Measurements from ENCODE around the gene DCXR.

GRCh38 chr17:82017612-82018151 is 19.8 kb downstream of the DCXR start:
- TF ChIP-seq, protein P1, sequence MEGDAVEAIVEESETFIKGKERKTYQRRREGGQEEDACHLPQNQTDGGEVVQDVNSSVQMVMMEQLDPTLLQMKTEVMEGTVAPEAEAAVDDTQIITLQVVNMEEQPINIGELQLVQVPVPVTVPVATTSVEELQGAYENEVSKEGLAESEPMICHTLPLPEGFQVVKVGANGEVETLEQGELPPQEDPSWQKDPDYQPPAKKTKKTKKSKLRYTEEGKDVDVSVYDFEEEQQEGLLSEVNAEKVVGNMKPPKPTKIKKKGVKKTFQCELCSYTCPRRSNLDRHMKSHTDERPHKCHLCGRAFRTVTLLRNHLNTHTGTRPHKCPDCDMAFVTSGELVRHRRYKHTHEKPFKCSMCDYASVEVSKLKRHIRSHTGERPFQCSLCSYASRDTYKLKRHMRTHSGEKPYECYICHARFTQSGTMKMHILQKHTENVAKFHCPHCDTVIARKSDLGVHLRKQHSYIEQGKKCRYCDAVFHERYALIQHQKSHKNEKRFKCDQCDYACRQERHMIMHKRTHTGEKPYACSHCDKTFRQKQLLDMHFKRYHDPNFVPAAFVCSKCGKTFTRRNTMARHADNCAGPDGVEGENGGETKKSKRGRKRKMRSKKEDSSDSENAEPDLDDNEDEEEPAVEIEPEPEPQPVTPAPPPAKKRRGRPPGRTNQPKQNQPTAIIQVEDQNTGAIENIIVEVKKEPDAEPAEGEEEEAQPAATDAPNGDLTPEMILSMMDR (IDR thresholded peaks at IDR 0.05): no peak
- TF ChIP-seq POLR2A (IDR thresholded peaks at IDR 0.05): no peak
